Ovary (tissue), 9 donors: ENCODE measurements around the gene CYP4A22. TPM values are rescaled to one million over a fixed set of nuclear protein-coding genes. Genes with fewer than 3 reads are reported as not detected.
"Not testable (repeated sequence)": the region's sequence is repeated elsewhere in the genome, so short reads cannot be mapped to it uniquely, and the experiment has no call there.

Experiments
- DNase-seq, 5 donors: peaks; one replicate each; pipeline ENCODE4 v3.0.0-alpha.2; 2019 to 2020
- H3K27ac ChIP-seq, 2 donors: fragments of 200-600 bp; one replicate each; pipeline versions ENCODE4 v1.5.1 to v1.8.0; 2019 to 2022
- H3K27me3 ChIP-seq: fragments of 200-600 bp; one replicate; pipeline ENCODE4 v1.8.0; 2022
- H3K36me3 ChIP-seq: fragments of 200-600 bp; sonication (generic); one replicate; pipeline ENCODE4 v1.5.1; 2019
- H3K4me1 ChIP-seq: one replicate; pipeline ENCODE4 v1.8.1; 2013; ENCODE audit warnings: mild to moderate bottlenecking, moderate library complexity; ENCODE audit not compliant: insufficient read depth
- H3K4me3 ChIP-seq: fragments of 200-600 bp; sonication (generic); one replicate; pipeline ENCODE4 v1.5.1; 2017
- H3K9me3 ChIP-seq, 2 donors: fragments of 200-600 bp in 1 of 2; sonication (generic) in 1 of 2; one replicate each; pipeline versions ENCODE4 v1.5.1 to v1.8.1; 2013 to 2019; ENCODE audit warnings: mild to moderate bottlenecking in 1 of 2, moderate library complexity in 1 of 2
- EP300 ChIP-seq: sonication (generic); formaldehyde crosslinking; IDR thresholded peaks from one replicate; pipeline ENCODE4 v1.6.1; 2017; ENCODE audit warnings: antibody characterized with exemption
- POLR2A ChIP-seq: fragments of 450-650 bp; IDR thresholded peaks from one replicate; pipeline ENCODE4 v1.6.1; 2017; ENCODE audit warnings: antibody characterized with exemption, mild to moderate bottlenecking, moderate library complexity
- WGBS, 3 donors: extraction: QIAGEN DNeasy Blood & Tissue Kit in 1 of 3; methylation state at CpG; one replicate each; pipeline versions ENCODE4 v1.1.5 to v1.1.7; 2013 to 2017; 5-methylcytosine and 5-hydroxymethylcytosine counted together
- intact Hi-C, 4 donors: fragments of 100-400 bp; cut with DNase I; formaldehyde crosslinking; loops; one replicate each; pipeline versions ENCODE4 v1.11.0 to v1.15.1; 2022 to 2023
- polyA plus RNA-seq, 2 donors: library from polyadenylated mRNA; stranded (reverse); fragments of 200-250 nt in 1 of 2; fragments of 350-450 nt in 1 of 2; fragmentation: Illumina TruSeq in 1 of 2; extraction: RNeasy Lipid Tissue Mini Kit (QIAGEN cat#74804) in 1 of 2; gene quantifications; one replicate each; pipeline ENCODE4 v1.2.3, GENCODE V29; 2013 to 2014
- total RNA-seq, 7 donors: library from RNA; depleted of rRNA in 2 of 7; stranded (reverse); fragments of >200 nt in 2 of 7; fragmentation: NEBNext Ultra II Directional in 3 of 7; extraction: Animal tissue kit (Norgen Biotek cat#: 25700) in 3 of 7; gene quantifications; one replicate each; pipeline versions ENCODE4 v1.1.0 to v1.2.4, GENCODE V29; 2016 to 2023
- TF ChIP-seq, protein P1 (sequence below), 3 donors: fragments of 450-650 bp in 2 of 3; fragments of 200-600 bp in 1 of 3; IDR thresholded peaks; one replicate each; pipeline versions ENCODE4 v1.5.1 to v1.8.0; 2016 to 2022; ENCODE audit warnings: antibody characterized with exemption in 3 of 3, mild to moderate bottlenecking in 1 of 3
- donor health status: DM: no; HTN: no; CAD: no; lungs with moderate emphysema.
- donor health status: DM: no; HTN: no; CAD: no.
- donor health status: Bipolar disorder and iron deficiency.
- donor health status: DM: yes; HTN: yes; CAD: no.
- donor health status: DM: no; HTN: no; CAD: no.
- donor health status: DM: yes; HTN: yes; CAD: no.

CYP4A22 gene
- total and polyA plus RNA-seq, 9 donors, result 0.08 to 0.57 TPM; not detected in 7

DNA sequence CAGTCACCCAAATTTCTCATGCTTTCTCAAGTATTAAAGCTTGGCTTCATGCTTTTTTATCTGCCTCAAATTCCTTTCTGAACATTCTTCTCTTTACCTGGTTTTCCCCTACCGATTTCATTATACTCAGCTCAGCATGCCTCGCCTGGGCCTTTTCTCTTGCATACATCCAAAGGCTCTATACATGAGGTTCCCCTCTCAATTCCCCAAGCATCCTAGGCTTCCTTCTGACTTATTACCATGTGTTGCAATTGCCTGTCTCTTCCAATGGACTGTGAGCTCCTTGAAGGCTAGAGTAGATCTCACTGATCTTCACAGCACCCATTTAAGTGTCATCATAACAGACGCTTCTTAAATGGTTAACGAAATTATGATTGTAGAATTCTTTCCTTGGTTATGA lies 24.1 kb upstream of the CYP4A22 start:
- H3K4me3 ChIP-seq, result no peak overlapping the region
- no peaks in the 10 kb centered on the region for H3K9me3 ChIP-seq
- DNase-seq, result no peak
- TF ChIP-seq, protein P1, sequence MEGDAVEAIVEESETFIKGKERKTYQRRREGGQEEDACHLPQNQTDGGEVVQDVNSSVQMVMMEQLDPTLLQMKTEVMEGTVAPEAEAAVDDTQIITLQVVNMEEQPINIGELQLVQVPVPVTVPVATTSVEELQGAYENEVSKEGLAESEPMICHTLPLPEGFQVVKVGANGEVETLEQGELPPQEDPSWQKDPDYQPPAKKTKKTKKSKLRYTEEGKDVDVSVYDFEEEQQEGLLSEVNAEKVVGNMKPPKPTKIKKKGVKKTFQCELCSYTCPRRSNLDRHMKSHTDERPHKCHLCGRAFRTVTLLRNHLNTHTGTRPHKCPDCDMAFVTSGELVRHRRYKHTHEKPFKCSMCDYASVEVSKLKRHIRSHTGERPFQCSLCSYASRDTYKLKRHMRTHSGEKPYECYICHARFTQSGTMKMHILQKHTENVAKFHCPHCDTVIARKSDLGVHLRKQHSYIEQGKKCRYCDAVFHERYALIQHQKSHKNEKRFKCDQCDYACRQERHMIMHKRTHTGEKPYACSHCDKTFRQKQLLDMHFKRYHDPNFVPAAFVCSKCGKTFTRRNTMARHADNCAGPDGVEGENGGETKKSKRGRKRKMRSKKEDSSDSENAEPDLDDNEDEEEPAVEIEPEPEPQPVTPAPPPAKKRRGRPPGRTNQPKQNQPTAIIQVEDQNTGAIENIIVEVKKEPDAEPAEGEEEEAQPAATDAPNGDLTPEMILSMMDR (IDR thresholded peaks at IDR 0.05), result no peak
- TF ChIP-seq POLR2A, result no peak
- no peak for TF ChIP-seq EP300
- H3K4me1 ChIP-seq, result no peaks in the 10 kb centered on the region
- no peaks in the 10 kb centered on the region for H3K36me3 ChIP-seq
- H3K27ac ChIP-seq, result no peak overlapping the region
- WGBS, 3 donors, result 75 to 87% (median 85%) methylated on average over 4 of the region's 4 CpGs
- intact Hi-C loops, result no loop called here
- no peaks in the 10 kb centered on the region for H3K27me3 ChIP-seq

DNA sequence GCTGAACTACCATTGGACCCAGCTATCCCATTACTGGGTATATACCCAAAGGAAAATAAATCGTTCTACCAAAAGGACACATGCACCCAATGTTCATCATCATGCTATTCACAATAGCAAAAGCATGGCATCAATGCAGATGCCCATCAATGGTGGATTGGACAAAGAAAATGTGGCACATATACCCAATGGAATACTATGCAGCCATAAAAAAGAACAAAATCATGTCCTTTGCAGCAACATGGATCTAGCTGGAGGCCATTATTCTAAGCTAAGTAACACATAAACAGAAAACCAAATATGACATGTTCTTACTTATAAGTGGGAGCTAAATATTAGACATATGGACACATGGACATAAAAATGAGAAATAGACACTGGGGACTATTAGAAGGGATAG lies 16.2 kb upstream of the CYP4A22 start:
- H3K27me3 ChIP-seq, DNase-seq, H3K27ac ChIP-seq, H3K4me3 ChIP-seq, intact Hi-C loops, H3K4me1 ChIP-seq, H3K9me3 ChIP-seq, H3K36me3 ChIP-seq: not testable (repeated sequence)
- WGBS, 3 donors, result 80 to 92% (median 91%) methylated on average over 1 of the region's 1 CpG

DNA sequence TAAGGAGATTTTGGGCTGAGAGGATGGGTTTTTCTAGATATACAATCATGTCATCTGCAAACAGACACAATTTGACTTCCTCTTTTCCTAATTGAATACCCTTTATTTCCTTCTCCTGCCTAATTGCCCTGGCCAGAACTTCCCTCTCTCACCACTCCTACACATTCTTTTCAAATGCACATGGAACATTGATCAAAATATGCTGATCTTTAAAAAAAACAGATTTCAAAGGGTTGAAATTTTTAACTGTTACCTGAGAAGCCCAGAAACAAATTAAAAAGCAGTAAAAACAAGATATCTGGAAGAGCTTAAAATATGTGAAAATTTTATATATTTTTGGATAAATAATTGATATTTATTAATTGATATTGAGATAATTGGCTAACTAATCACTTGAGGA lies 12.4 kb upstream of the CYP4A22 start:
- intact Hi-C loops, DNase-seq, H3K27me3 ChIP-seq, H3K36me3 ChIP-seq, H3K27ac ChIP-seq, H3K4me1 ChIP-seq, H3K9me3 ChIP-seq, H3K4me3 ChIP-seq: not testable (repeated sequence)

DNA sequence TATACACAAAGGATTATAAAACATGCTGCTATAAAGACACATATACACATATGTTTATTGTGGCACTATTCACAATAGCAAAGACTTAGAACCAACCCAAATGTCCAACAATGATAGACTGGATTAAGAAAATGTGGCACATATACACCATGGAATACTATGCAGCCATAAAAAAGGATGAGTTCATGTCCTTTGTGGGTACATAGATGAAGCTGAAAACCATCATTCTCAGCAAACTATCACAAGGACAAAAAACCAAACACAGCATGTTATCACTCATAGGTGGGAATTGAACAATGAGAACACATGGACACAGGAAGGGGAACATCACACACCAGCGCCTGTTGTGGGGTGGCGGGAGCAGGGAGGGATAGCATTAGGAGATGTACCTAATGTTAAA lies 10.2 kb upstream of the CYP4A22 start:
- H3K4me3 ChIP-seq, intact Hi-C loops, H3K27ac ChIP-seq, DNase-seq, H3K36me3 ChIP-seq, H3K4me1 ChIP-seq, H3K9me3 ChIP-seq, H3K27me3 ChIP-seq: not testable (repeated sequence)
- WGBS, 3 donors, result 91 to 97% (median 92%) methylated on average over 2 of the region's 2 CpGs

DNA sequence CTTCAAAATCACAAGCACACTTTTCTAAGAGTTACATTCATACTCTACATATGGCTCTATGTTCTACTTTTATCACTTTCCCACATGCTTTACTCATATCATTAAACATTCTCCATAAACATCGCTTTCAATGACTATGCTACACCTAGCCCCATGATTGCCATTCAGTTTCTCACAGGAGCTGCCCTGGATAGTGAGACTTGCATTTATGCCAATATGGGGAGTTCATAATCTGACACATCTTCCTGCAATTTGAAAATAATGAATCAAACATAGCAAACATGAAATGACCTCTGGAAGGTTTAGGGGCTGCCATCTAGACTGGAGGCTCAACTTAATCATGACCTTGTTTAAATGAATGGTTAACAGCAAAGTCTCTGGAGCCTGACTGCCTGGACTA lies 9.0 kb upstream of the CYP4A22 start:
- H3K4me3 ChIP-seq, result no peak overlapping the region
- H3K36me3 ChIP-seq, result no peaks in the 10 kb centered on the region
- no peaks in the 10 kb centered on the region for H3K27me3 ChIP-seq
- intact Hi-C loops, result no loop called here
- no peak for DNase-seq
- no peak overlapping the region for H3K27ac ChIP-seq
- no peaks in the 10 kb centered on the region for H3K4me1 ChIP-seq
- no peaks in the 10 kb centered on the region for H3K9me3 ChIP-seq
- TF ChIP-seq, protein P1 (IDR thresholded peaks at IDR 0.05), result no peak
- TF ChIP-seq EP300 (no peak), POLR2A (no peak)
- WGBS, 3 donors, result 91 to 94% (median 93%) methylated on average over 1 of the region's 1 CpG

DNA sequence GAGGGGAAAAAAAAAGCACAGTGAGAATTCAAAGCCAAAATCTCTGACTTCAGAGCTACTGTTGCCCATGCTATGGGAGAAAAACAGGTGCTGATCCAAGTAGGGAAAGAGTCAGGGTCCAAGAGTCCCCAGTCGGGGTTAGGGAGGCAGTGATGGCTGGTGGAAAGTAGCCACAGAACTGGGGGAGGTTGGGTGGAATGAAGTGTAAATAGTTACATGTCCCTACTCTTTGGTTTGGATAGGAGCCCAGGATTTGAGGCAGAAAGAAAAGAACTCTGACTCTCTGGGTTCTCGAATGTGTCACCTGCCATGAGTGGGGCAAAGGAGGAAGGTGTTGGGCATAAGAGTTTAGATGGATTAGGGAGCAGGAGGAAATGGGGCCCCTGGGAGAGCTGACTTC lies 8.4 kb upstream of the CYP4A22 start:
- H3K27me3 ChIP-seq, H3K4me1 ChIP-seq, H3K36me3 ChIP-seq, intact Hi-C loops, H3K4me3 ChIP-seq, DNase-seq, H3K27ac ChIP-seq, H3K9me3 ChIP-seq: not testable (repeated sequence)
- 39 to 55% (median 49%) methylated on average over 2 of the region's 2 CpGs for WGBS, 3 donors

DNA sequence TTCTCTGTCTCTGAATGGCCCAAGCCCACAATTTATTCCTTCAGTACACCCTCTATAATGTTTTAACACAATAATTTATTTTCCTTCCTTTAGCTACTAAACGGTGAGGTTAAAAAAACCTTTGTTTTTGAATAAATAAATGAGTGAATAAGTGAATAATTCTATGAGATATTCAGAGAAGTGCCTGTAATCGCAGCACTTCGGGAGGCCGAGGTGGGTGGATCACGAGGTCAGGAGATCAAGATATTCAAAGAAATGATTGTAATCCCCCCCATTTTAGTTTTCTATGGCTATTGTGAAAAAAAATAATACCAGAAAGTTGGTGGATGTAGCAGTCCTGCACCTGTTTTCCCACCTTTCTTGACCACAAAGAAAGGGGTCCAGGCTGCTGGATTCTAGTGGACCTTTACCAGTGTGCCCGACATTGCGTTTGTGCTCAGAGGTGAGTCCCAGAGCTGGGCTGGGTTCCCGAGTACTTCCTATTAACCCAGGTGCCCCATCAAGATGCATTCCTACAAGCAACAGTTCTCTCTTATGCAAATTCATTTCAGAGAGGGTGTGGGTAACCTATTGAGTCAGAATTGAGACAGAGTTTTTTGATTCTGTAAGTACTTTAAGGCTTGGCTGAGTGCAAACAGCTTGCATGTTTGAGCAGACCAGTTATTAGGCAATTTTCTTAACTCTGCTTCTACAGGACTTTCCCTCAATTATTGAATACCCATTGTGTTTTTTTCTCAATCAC lies 7.6 kb upstream of the CYP4A22 start:
- WGBS, 3 donors, result 66 to 78% (median 77%) methylated on average over 8 of the region's 8 CpGs
- H3K27ac ChIP-seq, intact Hi-C loops, H3K4me3 ChIP-seq, H3K36me3 ChIP-seq, H3K9me3 ChIP-seq, H3K27me3 ChIP-seq, H3K4me1 ChIP-seq, DNase-seq: not testable (repeated sequence)

DNA sequence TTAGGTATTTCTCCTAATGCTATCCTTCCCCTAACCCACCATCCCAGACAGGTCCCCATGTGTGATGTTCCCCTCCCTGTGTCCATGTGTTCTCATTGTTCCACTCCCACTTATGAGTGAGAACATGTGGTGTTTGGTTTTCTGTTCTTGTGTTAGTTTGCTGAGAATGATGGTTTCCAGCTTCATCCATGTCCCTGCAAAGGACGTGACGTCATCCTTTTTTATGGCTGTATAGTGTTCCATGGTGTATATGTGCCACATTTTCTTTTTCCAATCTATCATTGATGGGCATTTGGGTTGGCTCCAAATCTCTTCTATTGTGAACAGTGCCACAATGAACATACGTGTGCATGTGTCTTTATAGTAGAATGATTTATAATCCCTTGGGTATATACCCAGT lies 4.6 kb upstream of the CYP4A22 start:
- H3K27ac ChIP-seq, H3K4me3 ChIP-seq, DNase-seq, H3K36me3 ChIP-seq, H3K9me3 ChIP-seq, intact Hi-C loops, H3K27me3 ChIP-seq, H3K4me1 ChIP-seq: not testable (repeated sequence)
- WGBS, 3 donors, result 87 to 92% (median 91%) methylated on average over 3 of the region's 3 CpGs
